SK-N-MC (cell line): ENCODE data around the gene HOMER3.

Experiments
- EZH2 ChIP-seq: fragments of 200-600 bp; sonication (generic); IDR thresholded peaks from one replicate; pipeline ENCODE4 v1.6.1; 2017; ENCODE audit warnings: antibody characterized with exemption
- FOXP2 ChIP-seq: optimal IDR thresholded peaks from 2 replicates; pipeline ENCODE3; 2011; ENCODE audit warnings: mild to moderate bottlenecking, moderate library complexity; ENCODE audit not compliant: insufficient read depth; ENCODE audit errors: extremely low read length, control extremely low read depth
- POLR2AphosphoS5 ChIP-seq: IDR thresholded peaks from 2 replicates; pipeline ENCODE4 v1.6.1; 2012; ENCODE audit warnings: mild to moderate bottlenecking, low read depth, low read length, borderline replicate concordance

GRCh38 chr19:18903156-18904037, 37.6 kb downstream of the HOMER3 start:
- TF ChIP-seq POLR2AphosphoS5 = no peak
- no peak for TF ChIP-seq EZH2
- TF ChIP-seq FOXP2 = no peak
